H1 (cell line): Measurements from ENCODE around the gene C9orf50. TPM values are rescaled to one million over a fixed set of nuclear protein-coding genes. Genes with fewer than 3 reads are reported as not detected.

Experiments
- CTCF ChIA-PET: fragments of 300-600 bp; sonication (Branson Sonifier 250); formaldehyde crosslinking; loops from one replicate; lab custom pipeline; 2021; ENCODE audit not compliant: partially characterized antibody; lab: Charles Lee
- POLR2A ChIA-PET: fragments of 300-600 bp; sonication (Branson Sonifier 250); formaldehyde crosslinking; loops from one replicate; lab custom pipeline; 2021; ENCODE audit warnings: inconsistent platforms; ENCODE audit not compliant: partially characterized antibody; lab: Charles Lee
- DNase-seq, 2 experiments: peaks; one replicate each; pipeline versions ENCODE4 v3.0.0 to v3.0.0-alpha.2; 2010 to 2022; ENCODE audit warnings: low spot score in 2 of 2, low read depth in 1 of 2, mixed read lengths in 1 of 2
- FAIRE-seq: peaks from 2 replicates; lab custom pipeline; 2011; peaks lifted over from hg19 to GRCh38; lab: Jason Lieb, UNC
- H2AFZ ChIP-seq: 2 replicates; pipeline ENCODE4 v1.8.1; 2012; ENCODE audit warnings: low read length, inconsistent platforms
- H2AK5ac ChIP-seq: 2 replicates; pipeline ENCODE4 v1.6.1; 2013; ENCODE audit warnings: low read depth, low read length
- H2BK120ac ChIP-seq: replicated peaks from 2 replicates; pipeline ENCODE3; 2013; ENCODE audit warnings: low read depth, low read length, inconsistent platforms
- H2BK12ac ChIP-seq: 2 replicates; pipeline ENCODE4 v1.6.1; 2013; ENCODE audit warnings: low read depth, low read length
- H2BK15ac ChIP-seq: 2 replicates; pipeline ENCODE4 v1.6.1; 2013; ENCODE audit warnings: low read length
- H2BK20ac ChIP-seq: 2 replicates; pipeline ENCODE4 v1.6.1; 2013; ENCODE audit warnings: low read length
- H2BK5ac ChIP-seq: 2 replicates; pipeline ENCODE4 v1.6.1; 2013; ENCODE audit warnings: low read depth, low read length
- H3K14ac ChIP-seq: 2 replicates; pipeline ENCODE4 v1.6.1; 2013; ENCODE audit warnings: inconsistent platforms; ENCODE audit not compliant: insufficient read length
- H3K18ac ChIP-seq: 2 replicates; pipeline ENCODE4 v1.6.1; 2013; ENCODE audit warnings: low read length; ENCODE audit errors: extremely low read depth
- H3K23ac ChIP-seq: 2 replicates; pipeline ENCODE4 v1.6.1; 2013; ENCODE audit warnings: inconsistent platforms; ENCODE audit not compliant: insufficient read length
- H3K23me2 ChIP-seq: 2 replicates; pipeline ENCODE4 v1.6.1; 2013; ENCODE audit warnings: low read depth, low read length
- H3K27ac ChIP-seq: 2 replicates; pipeline ENCODE4 v1.6.1; 2011; ENCODE audit warnings: low read depth, low read length, inconsistent platforms
- H3K27me3 ChIP-seq, 4 experiments: replicated peaks in 1 of 4; 1 replicate in 1 of 4; 2 replicates in 3 of 4; pipeline versions ENCODE4 v1.6.1 to v1.8.1; 2011 to 2013; ENCODE audit warnings: low read length in 3 of 4, mild to moderate bottlenecking in 3 of 4, inconsistent platforms in 2 of 4, mixed read lengths in 2 of 4, moderate library complexity in 1 of 4; ENCODE audit not compliant: control insufficient read depth in 3 of 4, insufficient read depth in 3 of 4; ENCODE audit errors: extremely low read depth in 1 of 4
- H3K36me3 ChIP-seq, 4 experiments: 2 replicates each; pipeline versions ENCODE4 v1.6.1 to v1.8.1; 2011 to 2013; ENCODE audit warnings: mild to moderate bottlenecking in 4 of 4, low read length in 3 of 4, moderate library complexity in 2 of 4, control low read depth in 1 of 4, inconsistent platforms in 1 of 4; ENCODE audit not compliant: insufficient read depth in 4 of 4, control insufficient read depth in 2 of 4
- H3K4ac ChIP-seq: replicated peaks from 2 replicates; pipeline ENCODE3; 2013; ENCODE audit warnings: low read length, low read depth, mixed read lengths, inconsistent platforms; ENCODE audit not compliant: insufficient read length
- H3K4me1 ChIP-seq, 4 experiments: replicated peaks in 1 of 4; 1 replicate in 1 of 4; 2 replicates in 3 of 4; pipeline versions ENCODE4 v1.6.1 to v1.8.1; 2011 to 2013; ENCODE audit warnings: low read length in 3 of 4, inconsistent platforms in 2 of 4, mixed read lengths in 1 of 4; ENCODE audit not compliant: insufficient read depth in 4 of 4, control insufficient read depth in 3 of 4
- H3K4me2 ChIP-seq, 2 experiments: 2 replicates each; pipeline versions ENCODE4 v1.6.1 to v1.8.1; 2011 to 2013; ENCODE audit warnings: low read depth in 2 of 2, low read length in 2 of 2, control low read depth in 1 of 2, inconsistent platforms in 1 of 2, mild to moderate bottlenecking in 1 of 2; ENCODE audit not compliant: insufficient read depth in 1 of 2
- H3K4me3 ChIP-seq, 4 experiments: fragments of 200-600, 300-600 bp in 1 of 4; sonication (generic), shearing (Covaris generic), sonication (Bioruptor Twin) in 1 of 4; 2 replicates each; pipeline versions ENCODE4 v1.5.1 to v1.8.1; 2011 to 2016; ENCODE audit warnings: low read length in 4 of 4, low read depth in 3 of 4, control low read depth in 2 of 4, inconsistent platforms in 2 of 4, mild to moderate bottlenecking in 2 of 4, mixed read lengths in 1 of 4, moderate library complexity in 1 of 4; ENCODE audit not compliant: insufficient read depth in 2 of 4; ENCODE audit errors: extremely low read depth in 1 of 4
- H3K56ac ChIP-seq: replicated peaks from 2 replicates; pipeline ENCODE3; 2013; ENCODE audit warnings: low read depth, mild to moderate bottlenecking, mixed read lengths, low read length, inconsistent platforms; ENCODE audit not compliant: insufficient read length
- H3K79me1 ChIP-seq: 2 replicates; pipeline ENCODE4 v1.6.1; 2013; ENCODE audit warnings: low read depth, low read length, control low read depth
- H3K79me2 ChIP-seq, 2 experiments: 2 replicates each; pipeline versions ENCODE4 v1.6.1 to v1.8.1; 2012 to 2013; ENCODE audit warnings: low read length in 2 of 2, mild to moderate bottlenecking in 2 of 2, inconsistent platforms in 1 of 2; ENCODE audit not compliant: insufficient read depth in 2 of 2, control insufficient read depth in 1 of 2
- H3K9ac ChIP-seq, 4 experiments: replicated peaks in 1 of 4; 1 replicate in 1 of 4; 2 replicates in 3 of 4; pipeline versions ENCODE4 v1.6.1 to v1.8.1; 2011 to 2013; ENCODE audit warnings: low read depth in 3 of 4, low read length in 3 of 4, control low read depth in 2 of 4, mild to moderate bottlenecking in 2 of 4, moderate library complexity in 2 of 4, inconsistent platforms in 1 of 4; ENCODE audit errors: extremely low read depth in 1 of 4
- H3K9me3 ChIP-seq, 2 experiments: 2 replicates each; pipeline versions ENCODE4 v1.6.1 to v1.8.1; 2012 to 2013; ENCODE audit warnings: mild to moderate bottlenecking in 2 of 2, moderate library complexity in 2 of 2, control low read depth in 1 of 2, inconsistent platforms in 1 of 2, low read depth in 1 of 2, low read length in 1 of 2, mixed read lengths in 1 of 2; ENCODE audit not compliant: insufficient read depth in 2 of 2
- H4K20me1 ChIP-seq, 2 experiments: replicated peaks in 1 of 2; 2 replicates each; pipeline versions ENCODE3 to v1.8.1; 2011 to 2013; ENCODE audit warnings: inconsistent platforms in 2 of 2, low read length in 2 of 2, mild to moderate bottlenecking in 1 of 2; ENCODE audit not compliant: insufficient read depth in 2 of 2, control insufficient read depth in 1 of 2
- H4K5ac ChIP-seq: 2 replicates; pipeline ENCODE4 v1.6.1; 2013; ENCODE audit warnings: low read length, low read depth, mixed read lengths, inconsistent platforms; ENCODE audit not compliant: insufficient read length
- H4K8ac ChIP-seq: 2 replicates; pipeline ENCODE4 v1.8.0; 2013; ENCODE audit warnings: mild to moderate bottlenecking, moderate library complexity, low read length, inconsistent platforms; ENCODE audit not compliant: insufficient read depth; ENCODE audit errors: extremely low read depth
- H4K91ac ChIP-seq: replicated peaks from 2 replicates; pipeline ENCODE3; 2013; ENCODE audit warnings: low read length, mixed read lengths, inconsistent platforms; ENCODE audit not compliant: insufficient read length
- CHD1 ChIP-seq: IDR thresholded peaks from 2 replicates; pipeline ENCODE4 v1.6.1; 2012; ENCODE audit warnings: low read depth, low read length, improper control_type of control experiment
- EZH2 ChIP-seq: fragments of 200-600 bp; sonication (generic); IDR thresholded peaks from 2 replicates; pipeline ENCODE4 v1.7.1; 2012; ENCODE audit warnings: low read depth, mild to moderate bottlenecking, moderate library complexity, low read length, inconsistent platforms; ENCODE audit not compliant: severe bottlenecking
- RFX5 ChIP-seq: IDR thresholded peaks from 2 replicates; pipeline ENCODE4 v1.6.1; 2011; ENCODE audit warnings: low read depth, low read length, improper control_type of control experiment, borderline replicate concordance
- WGBS, 2 experiments: shearing (Covaris generic) in 1 of 2; methylation state at CpG; one replicate each; pipeline versions ENCODE4 v1.1.6 to v1.1.7; 2013 to 2015; ENCODE audit warnings: low lambda C conversion rate in 2 of 2, mixed read lengths in 2 of 2, inconsistent platforms in 1 of 2, low coverage in 1 of 2, missing lambda C conversion rate in 1 of 2; ENCODE audit not compliant: insufficient replicate concordance in 2 of 2, insufficient coverage in 1 of 2, insufficient read length in 1 of 2; ENCODE audit errors: extremely low coverage in 1 of 2, missing lambda C conversion rate in 1 of 2; 5-methylcytosine and 5-hydroxymethylcytosine counted together
- polyA plus RNA-seq, 7 experiments: library from polyadenylated mRNA; depleted of rRNA in 3 of 7; stranded (reverse) in 5 of 7; unstranded in 2 of 7; fragments of >200 nt in 5 of 7; fragments of 200-250 nt in 2 of 7; gene quantifications; 1 replicate in 5 of 7; 2 replicates in 1 of 7; 4 replicates in 1 of 7; pipeline versions ENCODE4 v1.2.1 to v1.2.3, GENCODE V29; 2011 to 2013; ENCODE audit warnings: missing spikeins in 2 of 7, mixed read lengths in 2 of 7
- total RNA-seq: library from RNA; stranded (reverse); fragmentation: NEBNext Ultra II Directional; extraction: Animal tissue kit (Norgen Biotek cat#: 25700); gene quantifications from 2 replicates; pipeline ENCODE4 v1.2.1, GENCODE V29; 2021

C9orf50 gene
- total and polyA plus RNA-seq, 2 of the 8 experiments (the other 6 are each of a cell fraction or from before 2014, with no cell fraction given), result not detected

DNA sequence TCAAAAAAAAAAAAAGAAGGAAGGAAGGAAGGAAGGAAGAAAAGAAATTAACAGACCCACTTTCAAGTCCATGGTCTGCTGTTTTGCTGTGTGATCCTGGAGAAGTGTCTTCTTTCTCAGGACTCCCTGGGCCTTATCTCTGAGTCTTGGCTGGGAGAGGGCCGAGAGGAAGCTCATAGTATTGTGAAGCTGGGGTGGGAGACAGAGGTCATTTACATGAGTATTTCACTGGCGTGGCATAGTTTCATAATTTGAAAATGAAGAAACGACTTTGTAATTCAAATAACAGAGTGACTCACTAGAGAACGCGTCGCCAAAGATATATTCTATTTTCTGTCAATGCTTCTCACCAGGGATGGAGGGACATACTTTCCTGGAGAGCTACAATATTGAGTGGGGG lies 2.4 kb upstream of the C9orf50 start:
- WGBS, 2 experiments, result 87% methylated on average over 6 of the region's 6 CpGs; no CpG with 5 or more reads in 1 of the 2 experiments
- Histone ChIP-seq H3K4me3 (no peak overlapping the region), H3K4me1 (peaks cover 10 to 16% (median 12%) of the 10 kb centered on the region in 4 experiments), H3K9me3 (no peaks in the 10 kb centered on the region), H2BK120ac (no peak overlapping the region), H2BK12ac (no peak overlapping the region), H3K14ac (no peak overlapping the region), H2AK5ac (no peak overlapping the region), H3K18ac (no peak overlapping the region), H2BK5ac (no peak overlapping the region), H3K79me1 (peaks cover 15% of the 10 kb centered on the region), H3K79me2 (peaks cover 21 to 24% of the 10 kb centered on the region in 2 experiments), H2BK15ac (no peak overlapping the region), H3K36me3 (peaks cover 0 to 5% (median 0%) of the 10 kb centered on the region in 4 experiments; a peak in 2 of 8 replicates), H3K27me3 (peaks cover 18 to 33% (median 30%) of the 10 kb centered on the region in 4 experiments), H4K20me1 (peaks cover 15 to 21% of the 10 kb centered on the region in 2 experiments), H3K4me2 (no peak overlapping the region), H3K56ac (no peak overlapping the region), H4K8ac (no peak overlapping the region), H3K27ac (no peak overlapping the region), H3K4ac (no peak overlapping the region), H2BK20ac (no peak overlapping the region), H3K9ac (no peak overlapping the region), H4K91ac (no peak overlapping the region), H3K23me2 (peaks cover 21% of the 10 kb centered on the region), H4K5ac (no peak overlapping the region), H2AFZ (no peak overlapping the region), H3K23ac (no peak overlapping the region)
- FAIRE-seq (no peak), DNase-seq (no peak)
- POLR2A ChIA-PET, result interaction anchor here (8.4 kb wide), 1 partner anchor 15 kb away, joined by 95 read pairs; the partner anchor contains the start of gene ASB6
- CTCF ChIA-PET, result interaction anchor here (0.8 to 8.1 kb wide), 16 partner anchors 10 to 504 kb away, joined by 3 to 104 read pairs (median 6); no protein-coding TSS in a partner anchor
- TF ChIP-seq CHD1, result no peak
- TF ChIP-seq EZH2, result no peak
- TF ChIP-seq RFX5, result no peak
